DMS153 treated with DMSO at 0.1 percent for 48 hours (cell line): ENCODE data around the gene GSTCD.
"Not testable (repeated sequence)": the region's sequence is repeated elsewhere in the genome, so short reads cannot be mapped to it uniquely, and the experiment has no call there.

Source experiments
- DNase-seq: peaks from one replicate; lab custom pipeline; 2025; ENCODE audit not compliant: unreplicated experiment; lab: John Stamatoyannopoulos, UW

Gene GSTCD, protein sequence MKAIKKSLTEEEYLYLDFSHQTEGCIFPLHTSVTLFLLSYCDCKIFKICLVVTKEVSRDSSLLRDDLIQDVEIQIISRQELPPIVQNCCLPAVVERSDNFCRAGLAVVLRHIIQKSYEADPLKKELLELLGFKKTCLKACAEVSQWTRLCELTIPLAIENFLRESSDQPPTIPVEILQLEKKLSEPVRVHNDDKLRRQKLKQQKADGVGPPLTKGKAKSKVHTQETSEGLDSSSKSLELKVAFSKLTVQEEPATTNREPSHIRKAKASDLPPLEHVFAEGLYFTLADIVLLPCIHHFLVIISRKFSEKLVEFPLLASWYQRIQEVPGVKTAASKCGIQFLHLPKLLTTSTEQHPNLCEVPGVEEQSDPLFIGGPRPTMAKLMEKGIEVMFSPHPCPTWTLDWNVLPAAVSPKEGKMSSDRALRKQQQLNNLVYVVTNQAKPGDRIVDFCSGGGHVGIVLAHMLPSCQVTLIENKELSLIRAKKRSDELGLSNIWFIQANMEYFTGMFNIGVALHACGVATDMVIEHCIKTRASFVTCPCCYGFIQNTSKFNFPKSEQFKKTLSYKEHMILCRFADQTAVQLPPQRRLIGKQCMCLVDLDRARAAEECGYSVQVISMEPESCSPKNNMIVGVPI

DNA sequence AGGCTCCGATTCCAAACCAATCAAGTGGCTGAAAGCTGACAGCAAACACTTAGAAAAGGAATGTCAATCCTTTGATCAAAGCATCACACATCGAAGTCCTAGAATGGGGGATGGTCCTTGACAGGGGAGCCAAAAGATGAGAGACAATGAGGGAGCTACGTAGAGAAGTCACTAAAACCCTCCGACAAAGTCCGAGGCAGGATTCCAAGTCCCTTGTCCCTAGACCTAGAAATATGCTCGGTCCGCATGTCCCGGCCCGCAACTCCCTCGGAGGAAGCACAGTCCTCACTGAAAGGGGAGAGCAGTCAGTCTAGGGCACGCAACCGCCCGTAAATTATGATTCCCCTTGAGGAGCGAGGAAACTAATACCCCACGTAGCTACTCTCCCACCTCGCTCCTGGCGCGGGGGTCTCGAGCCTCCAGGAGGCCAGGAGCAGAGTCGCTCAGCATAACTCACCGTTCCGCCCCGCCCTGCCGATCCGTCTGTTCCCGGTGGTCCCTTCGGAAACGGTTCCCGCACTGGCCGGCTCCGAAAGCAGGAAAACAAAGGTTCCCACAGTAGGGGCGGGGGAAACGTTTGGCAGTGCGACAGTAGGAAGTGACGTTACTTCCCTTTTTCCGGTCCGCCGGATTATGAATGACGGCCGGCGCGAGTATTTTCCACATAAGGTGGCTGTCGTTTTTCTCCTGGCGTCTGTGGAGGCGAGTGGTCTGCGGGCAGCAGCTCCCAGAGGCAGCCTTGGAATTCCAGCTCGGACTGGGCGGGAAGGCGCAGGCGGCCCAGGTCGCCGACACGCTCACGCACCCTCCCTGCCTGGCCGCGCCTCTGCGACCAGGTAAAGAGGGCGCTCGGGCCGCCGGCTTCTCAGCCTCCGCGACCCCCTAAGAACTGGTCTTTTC, at the start of gene GSTCD, which contains the start of gene INTS12:
Gene GSTCD (plus strand): TSS at position 604 of the 900 bp plus-strand sequence. CDS start 8,830 bp downstream, outside the sequence.
Gene INTS12 (minus strand): TSS at position 509 of the 900 bp plus-strand sequence. CDS start 8,684 bp downstream, outside the sequence.
- peak; percentile 76 for DNase-seq

DNA sequence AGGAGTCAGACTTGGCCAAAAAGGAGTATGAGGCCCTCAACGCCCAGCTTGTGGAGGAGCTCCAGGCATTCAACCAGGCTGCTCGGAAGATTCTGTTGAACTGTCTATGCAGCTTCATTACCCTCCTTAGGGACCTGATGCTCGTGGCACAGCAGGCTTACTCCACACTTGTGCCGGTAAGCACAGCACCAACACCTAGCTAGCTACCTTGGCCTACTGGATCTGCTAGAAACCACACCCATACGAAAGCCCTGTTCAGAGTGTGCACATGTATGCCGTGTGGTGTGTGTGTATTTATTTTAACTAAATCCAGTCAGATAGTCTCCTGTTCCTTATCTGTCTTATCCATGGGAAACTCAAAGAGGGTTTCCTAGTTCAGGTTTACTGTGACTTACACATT, 49.4 kb upstream of the GSTCD start:
- DNase-seq, result no peak

DNA sequence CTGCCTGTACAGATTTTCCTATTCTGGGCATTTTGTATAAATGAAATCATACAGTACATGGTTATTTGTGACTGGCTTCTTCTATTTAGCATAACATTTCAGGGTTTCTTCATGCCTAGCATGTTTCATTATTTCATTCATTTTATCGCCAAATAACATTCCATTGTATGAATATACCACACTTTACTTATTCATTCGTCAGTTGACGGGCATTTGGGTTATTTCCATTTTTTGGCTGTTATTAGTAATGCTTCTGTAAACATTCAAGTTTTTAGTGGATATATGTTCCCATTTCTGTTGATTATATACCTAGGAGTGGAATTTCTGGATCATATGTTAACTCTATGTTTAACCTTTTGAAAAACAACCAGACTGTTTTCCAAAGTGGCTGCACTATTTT, 47.6 kb upstream of the GSTCD start:
- no peak for DNase-seq

DNA sequence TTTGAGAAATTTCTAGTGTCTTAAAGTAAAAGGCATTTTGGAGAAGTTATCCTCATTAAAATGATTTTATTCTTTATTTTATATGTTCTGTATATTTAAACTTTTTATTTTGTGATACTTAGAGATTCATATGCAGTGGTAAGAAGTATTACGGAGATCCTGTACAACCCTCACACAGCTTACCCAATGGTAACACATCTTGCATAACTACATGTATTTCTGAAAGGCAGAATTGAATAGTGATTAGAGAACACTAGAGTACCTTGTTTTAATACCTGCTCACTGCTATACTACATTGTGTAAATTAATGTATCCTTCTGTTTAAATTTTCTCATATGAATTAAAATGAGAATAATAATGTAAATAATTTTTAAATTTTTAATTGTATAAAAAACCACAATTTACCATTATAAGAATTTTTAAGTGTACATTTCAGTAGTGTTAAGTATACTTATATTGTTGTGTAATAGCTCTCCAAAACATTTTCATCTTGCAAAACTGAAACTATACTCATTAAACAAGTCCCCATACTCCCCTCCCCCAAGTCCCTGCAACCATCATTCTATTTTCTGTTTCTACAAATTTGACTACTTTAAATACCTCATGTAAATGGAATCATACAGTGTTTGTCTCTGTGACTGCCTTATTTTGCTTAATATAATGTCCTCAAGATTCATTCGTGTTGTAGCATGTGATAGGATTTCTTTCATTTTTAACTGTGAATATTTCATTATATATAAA, 45.5 kb upstream of the GSTCD start:
- no peak for DNase-seq

DNA sequence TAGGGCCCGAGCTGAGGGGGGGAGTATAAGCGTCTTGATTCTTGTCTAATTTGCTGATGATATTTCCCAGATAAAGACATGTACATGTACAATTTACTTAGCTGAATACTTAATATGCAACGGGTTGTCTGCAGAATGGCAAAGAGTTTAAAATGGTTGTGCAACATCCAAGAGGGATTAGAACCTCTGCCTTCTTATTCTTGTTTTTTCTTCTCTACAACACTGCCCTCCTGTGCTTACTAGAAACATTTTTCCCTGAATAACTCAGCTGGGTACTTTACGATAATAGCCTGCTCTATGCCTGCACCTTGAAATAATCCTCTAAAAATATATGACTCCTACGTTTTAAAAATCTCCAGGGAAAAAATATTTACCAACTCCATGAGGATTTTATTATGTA, 41.9 kb upstream of the GSTCD start:
- DNase-seq, result no peak

DNA sequence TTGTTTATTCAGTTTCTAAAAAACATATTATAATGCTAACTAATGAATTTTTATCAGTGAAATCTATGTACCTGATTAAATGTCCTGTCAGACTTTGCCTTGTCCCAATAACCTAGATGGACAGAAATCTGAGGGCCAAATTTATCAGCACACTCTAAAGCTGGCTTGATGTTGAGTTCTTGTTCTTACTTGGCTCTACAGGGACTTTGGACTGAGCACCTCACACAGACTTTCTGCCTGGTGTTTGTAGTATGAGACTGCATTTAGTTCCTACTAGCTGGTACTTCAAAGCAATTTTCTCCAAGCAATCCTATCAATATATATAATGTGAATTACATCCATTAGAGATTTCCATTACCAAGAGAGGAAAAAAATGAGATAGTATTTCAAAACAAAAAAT, 37.9 kb upstream of the GSTCD start:
- no peak for DNase-seq

DNA sequence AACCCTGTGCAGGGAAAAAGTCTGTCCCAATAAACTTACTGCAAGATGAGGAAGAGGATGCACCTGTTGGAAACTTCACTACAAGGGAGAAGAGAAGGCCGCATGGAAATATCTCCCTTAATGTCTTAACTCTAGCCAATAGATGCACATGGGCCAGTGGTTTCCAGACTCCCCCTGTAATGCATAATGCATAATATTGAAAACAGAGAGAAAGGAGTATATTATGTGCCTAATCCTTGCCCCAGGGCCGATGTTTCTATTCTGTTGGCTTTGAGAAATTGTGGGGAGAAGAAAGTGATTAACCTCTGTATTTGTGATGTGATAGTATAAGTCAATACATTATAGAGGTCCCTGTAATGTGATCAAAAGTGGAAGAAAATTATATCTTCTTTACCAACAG, 37.3 kb upstream of the GSTCD start:
- no peak for DNase-seq

DNA sequence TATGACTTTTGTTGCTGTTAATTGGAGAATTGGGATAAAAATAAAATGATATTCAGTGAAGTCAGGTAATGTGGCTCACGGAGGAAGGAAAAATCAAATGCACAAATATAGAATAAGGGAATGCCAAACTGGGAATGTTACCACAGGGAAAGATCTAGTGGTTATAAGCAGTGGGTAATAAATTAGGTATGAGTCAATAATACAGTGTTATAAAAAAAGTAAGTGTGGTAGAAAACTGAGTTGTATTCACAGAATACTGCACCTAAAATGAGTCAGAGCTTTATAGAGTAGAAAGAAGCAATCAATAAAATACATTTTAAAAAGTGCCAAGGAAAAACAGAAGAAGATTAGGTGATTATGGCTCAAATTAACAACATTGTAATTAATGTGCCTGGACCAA, 34.6 kb upstream of the GSTCD start:
- DNase-seq, result no peak

DNA sequence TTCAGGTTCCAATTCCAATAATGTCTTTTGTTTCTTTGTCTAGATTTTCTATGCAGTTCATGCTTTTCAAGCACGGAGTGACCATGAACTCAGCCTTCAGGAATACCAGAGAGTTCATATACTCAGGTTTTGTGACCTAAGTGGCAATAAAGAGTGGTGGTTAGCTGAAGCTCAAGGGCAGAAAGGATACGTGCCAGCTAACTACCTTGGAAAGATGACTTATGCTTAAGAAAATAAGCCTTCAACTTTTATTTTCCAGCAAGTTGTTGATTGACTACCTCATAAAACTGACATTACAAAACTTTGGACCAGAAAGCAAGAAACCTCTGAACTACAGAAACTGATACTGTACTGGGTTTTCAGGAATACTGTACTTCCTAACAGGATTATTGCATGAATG, 30.9 kb upstream of the GSTCD start:
- no peak for DNase-seq

DNA sequence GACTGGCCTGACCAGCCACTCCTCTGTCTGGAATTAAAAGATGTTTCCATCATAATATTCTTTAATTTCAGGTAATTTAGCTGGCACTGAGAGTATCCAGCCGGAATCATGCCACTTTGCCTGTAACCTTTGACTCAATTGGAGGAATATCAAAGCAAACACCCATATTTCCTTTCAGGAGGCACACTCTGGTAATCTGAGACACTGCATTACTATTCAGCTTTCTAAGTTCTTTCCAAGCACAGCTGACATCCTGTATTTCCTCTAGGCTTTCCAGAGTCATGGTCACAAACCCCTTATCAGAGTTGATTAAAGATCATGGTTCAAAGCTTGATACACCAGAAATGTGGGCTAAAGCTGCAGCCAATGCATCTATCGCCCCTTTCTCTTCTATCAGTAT, 29.4 kb upstream of the GSTCD start:
- no peak for DNase-seq

DNA sequence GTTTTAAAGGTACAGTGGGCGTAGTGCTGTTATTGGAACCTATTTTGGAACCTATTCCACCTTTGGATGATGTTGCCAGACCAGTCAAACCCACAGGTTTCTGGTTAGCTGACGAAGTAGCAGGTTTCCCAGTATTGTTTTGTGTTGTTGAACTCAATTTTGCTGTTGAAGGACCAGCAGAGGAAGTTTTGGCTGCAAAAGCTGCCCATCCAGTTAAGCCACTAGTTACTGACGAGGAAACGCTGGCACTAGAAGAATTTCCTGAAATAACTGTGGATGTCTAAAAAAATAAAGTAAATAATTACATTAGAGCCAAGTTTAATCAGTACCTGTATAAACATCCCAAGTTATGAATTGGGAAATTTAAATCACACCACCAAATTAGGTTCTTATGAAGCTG, 25.5 kb upstream of the GSTCD start:
- DNase-seq, result no peak

DNA sequence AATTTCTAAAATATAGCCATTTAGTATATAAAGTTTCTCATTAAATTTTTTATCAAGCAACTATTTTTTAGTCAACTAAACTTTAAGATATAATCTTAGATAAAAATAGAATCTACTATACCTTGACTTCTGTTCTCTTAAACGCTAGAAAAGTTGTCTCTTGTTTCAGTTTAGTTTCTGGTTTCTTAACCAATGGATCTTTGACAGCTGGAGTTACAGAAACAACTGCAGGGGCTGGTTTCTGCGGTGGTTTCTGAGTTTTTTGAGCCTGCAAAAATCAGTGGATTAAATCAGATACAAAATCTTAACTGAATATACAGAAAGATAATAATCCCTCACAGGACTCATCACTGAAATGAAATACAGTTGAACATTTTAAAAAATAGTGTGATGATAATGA, 22.0 kb upstream of the GSTCD start:
- no peak for DNase-seq

DNA sequence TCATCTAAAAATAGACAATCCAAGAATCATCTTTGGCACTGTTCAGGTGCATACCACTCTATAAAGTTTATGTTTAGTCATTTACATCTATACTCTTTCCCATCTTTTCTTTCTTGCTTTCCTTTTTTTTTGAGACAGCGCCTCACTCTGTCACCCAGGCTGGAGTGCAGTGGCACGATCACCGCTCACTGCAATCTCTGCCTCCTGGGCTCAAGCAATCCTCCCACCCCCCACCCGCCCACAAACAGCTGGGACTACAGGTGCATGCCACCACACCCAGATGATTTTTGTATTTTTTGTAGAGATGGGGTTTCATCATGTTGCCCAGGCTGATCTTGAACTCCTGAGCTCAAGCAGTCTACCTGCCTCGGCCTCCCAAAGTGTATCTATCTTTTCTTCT, 13.8 kb upstream of the GSTCD start:
- DNase-seq, result not testable (repeated sequence)

DNA sequence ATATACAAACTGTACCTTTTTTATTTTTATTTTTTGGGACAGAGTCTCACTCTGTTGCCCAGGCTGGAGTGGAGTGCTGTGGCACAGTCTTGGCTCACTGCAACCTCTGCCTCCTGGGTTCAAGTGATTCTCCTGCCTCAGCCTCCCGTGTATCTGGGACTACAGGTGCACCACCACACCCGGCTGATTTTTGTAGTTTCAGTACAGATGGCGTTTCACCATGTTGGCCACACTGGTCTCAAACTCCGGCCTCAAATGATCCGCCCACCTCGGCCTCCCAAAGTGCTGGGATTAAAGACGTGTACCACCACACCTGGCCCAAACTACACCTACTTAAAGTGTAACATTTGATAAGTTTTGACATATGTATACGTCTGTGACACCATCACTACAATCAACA, 12.8 kb upstream of the GSTCD start:
- not testable (repeated sequence) for DNase-seq

DNA sequence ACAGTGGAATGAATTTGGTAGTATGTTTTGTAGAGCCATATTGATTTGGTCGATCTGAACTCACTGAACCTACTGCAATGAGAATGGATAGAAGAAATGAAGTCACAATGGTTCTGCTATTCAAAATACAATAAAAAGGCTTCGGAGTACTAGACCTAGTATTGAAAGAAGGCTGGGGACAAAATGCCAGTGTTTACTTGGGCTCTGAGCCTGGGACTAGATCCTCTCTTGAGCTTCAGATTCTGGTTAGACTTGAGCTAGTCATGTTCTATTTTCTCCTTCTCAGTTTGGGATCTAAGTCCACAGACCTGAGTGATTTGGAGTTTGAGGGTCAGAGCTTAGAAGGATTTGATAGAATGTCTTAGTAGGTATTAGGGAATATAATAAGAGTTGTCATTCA, 10.0 kb upstream of the GSTCD start:
- no peak for DNase-seq

DNA sequence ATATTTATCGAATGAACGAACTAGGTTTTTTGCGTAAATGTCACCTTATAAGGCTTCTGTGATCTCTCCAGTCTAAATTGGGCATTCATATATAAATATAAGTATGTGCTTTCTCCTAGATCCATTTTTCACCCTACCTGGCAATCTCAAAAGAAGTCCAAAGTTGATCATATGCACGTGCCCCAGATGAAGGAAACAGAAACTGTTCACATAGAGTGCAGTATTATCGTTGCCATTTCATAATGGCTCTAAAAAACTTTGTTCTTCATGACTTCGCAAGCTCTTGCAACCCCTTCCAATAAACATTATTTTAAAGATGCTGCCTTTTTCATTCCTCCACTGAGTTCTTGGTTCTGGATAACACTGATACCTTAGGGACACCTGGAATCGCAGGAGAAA, 803 bp upstream of the GSTCD start:
- DNase-seq, result no peak

DNA sequence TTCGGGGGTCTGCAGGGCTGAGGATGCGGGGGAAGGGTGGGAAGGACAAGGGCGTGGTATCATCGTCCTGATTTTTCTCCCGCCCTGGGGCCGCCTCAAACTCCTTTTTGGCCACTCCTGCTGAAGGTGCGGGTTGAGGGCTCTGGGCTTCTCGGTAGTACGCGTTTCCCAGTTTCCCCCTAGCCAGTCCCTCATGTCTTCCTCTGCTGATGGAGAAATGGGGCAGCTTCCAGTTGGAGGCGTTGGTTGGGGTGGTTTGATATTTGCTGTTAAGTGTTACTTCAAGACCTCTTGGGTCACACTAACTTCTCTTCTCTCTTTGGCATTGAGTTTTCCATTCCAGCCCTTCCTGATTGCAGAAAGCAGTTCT, 482 bp downstream of the GSTCD start:
- no peak for DNase-seq

DNA sequence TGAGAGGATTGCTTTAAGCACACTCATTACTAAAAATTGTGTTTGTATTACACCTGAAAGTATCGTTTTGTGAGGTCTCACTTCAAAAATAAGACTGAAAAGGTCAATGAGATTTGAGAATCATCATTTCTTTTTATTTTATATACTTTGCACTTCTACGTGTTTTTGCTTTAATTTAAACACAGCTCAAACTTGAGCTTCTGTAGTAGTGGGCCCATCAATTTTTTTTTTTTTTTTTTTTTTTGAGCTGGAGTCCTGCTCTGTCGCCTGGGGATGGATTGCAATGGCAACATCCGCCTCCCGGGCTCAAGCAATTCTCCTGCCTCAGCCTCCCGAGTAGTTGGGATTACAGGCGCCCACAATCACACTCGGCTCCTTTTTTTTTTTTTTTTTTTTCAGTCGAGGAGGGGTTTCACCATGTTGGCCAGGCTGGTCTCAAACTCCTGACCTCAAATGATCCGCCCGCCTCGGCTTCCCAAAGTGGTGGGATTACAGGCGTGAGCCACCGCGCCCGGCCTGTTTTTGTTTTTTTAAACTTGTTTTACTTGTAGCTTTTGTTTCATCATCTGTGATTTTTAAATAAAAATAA, 1.5 kb downstream of the GSTCD start:
- DNase-seq, result no peak

DNA sequence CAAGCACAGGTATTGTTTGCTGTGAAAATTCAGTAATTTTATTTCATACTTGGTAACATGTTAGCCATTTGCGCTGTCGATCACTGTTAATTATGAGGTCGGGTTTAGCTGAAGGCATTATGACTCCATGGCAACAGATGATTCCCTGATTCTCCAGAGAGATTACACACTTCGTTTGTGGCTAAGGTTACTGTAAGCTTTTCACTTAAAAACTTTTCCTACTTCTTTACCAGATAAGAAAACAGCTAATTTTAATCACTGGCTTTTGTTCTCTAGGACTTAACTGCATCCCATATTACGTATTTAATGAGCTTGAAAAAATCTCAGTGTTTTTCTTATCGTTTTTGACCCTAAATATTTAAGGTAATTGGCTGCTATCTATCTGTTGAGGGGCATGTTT, 2.1 kb downstream of the GSTCD start:
- no peak for DNase-seq

DNA sequence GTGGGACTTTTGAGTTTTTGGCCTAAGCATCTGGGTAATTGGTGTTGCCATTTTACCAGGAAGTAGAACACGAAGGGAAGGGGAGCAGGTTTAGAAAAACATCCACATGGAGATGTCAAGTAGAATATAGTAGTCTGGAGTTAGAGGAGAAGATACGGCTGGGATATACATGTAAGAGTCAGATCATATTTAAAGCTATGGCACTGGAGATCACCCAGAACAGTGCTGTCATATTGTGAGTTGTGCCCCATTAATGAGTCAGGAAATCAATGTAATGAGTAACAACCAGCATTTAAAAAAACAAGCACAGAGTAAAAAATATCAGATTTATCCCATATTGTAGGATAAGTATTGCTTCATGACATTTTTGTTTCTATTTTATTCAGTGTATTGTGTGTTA, 4.2 kb downstream of the GSTCD start:
- no peak for DNase-seq
